Loucy (cell line): Measurements from ENCODE around the gene PRKCE.

Experiments used
- CTCF ChIP-seq: fragments of 200-600 bp; sonication (generic); conservative IDR thresholded peaks from 2 replicates; pipeline ENCODE4 v1.5.1; 2014; ENCODE audit warnings: mild to moderate bottlenecking, antibody characterized with exemption, low read length
- EZH2phosphoT487 ChIP-seq: fragments of 200-600 bp; IDR thresholded peaks from 2 replicates; pipeline ENCODE4 v1.6.1; 2018; ENCODE audit warnings: antibody characterized with exemption, mild to moderate bottlenecking, moderate library complexity, borderline replicate concordance

GRCh38 chr2:45637440-45637839 lies 14.0 kb upstream of the PRKCE start:
- TF ChIP-seq CTCF (no peak), EZH2phosphoT487 (no peak)
